Peyer's patch (tissue), 4 donors: ENCODE measurements around the gene GBE1.

ENCODE experiments used
- POLR2A ChIP-seq, 2 donors: fragments of 450-650 bp; IDR thresholded peaks; one replicate each; pipeline ENCODE4 v1.5.1; 2017; ENCODE audit warnings: antibody characterized with exemption in 2 of 2, mild to moderate bottlenecking in 2 of 2, moderate library complexity in 2 of 2
- TF ChIP-seq, protein P1 (sequence below), 6 experiments: fragments of 450-650 bp in 4 of 6; fragments of 200-600 bp in 2 of 6; sonication (generic) in 1 of 6; IDR thresholded peaks; one replicate each; pipeline ENCODE4 v1.5.1; 2017 to 2019; ENCODE audit warnings: antibody characterized with exemption in 6 of 6, mild to moderate bottlenecking in 3 of 6, moderate library complexity in 1 of 6

DNA sequence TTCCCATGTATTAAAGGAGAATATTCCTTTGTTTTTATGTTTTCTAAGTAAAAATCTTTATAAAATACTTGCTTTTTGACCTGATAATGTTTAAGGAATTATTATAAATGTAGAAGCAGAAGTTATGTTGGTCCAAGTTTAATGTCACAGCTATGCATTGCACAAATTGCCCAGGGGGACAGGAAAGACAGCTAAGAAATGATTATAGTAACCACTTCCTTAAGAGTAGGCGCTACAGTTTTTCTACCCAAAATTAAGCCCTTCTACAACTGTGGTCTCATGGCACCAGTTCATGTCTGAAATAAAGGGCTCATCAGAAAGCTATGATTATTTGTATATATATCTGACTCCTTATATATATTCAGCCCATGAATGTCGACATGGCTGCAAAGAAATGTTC lies 176.4 kb downstream of the GBE1 start:
- TF ChIP-seq, protein P1, sequence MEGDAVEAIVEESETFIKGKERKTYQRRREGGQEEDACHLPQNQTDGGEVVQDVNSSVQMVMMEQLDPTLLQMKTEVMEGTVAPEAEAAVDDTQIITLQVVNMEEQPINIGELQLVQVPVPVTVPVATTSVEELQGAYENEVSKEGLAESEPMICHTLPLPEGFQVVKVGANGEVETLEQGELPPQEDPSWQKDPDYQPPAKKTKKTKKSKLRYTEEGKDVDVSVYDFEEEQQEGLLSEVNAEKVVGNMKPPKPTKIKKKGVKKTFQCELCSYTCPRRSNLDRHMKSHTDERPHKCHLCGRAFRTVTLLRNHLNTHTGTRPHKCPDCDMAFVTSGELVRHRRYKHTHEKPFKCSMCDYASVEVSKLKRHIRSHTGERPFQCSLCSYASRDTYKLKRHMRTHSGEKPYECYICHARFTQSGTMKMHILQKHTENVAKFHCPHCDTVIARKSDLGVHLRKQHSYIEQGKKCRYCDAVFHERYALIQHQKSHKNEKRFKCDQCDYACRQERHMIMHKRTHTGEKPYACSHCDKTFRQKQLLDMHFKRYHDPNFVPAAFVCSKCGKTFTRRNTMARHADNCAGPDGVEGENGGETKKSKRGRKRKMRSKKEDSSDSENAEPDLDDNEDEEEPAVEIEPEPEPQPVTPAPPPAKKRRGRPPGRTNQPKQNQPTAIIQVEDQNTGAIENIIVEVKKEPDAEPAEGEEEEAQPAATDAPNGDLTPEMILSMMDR (IDR thresholded peaks at IDR 0.05), result no peak
- no peak for TF ChIP-seq POLR2A (IDR thresholded peaks at IDR 0.05)
